ENCODE data around the gene SMARCA2. TPM values are rescaled to one million over a fixed set of nuclear protein-coding genes. Genes with fewer than 3 reads are reported as not detected.
A peak's percentile ranks its signal among the peaks of the same experiment; 100 is the strongest.

Gene SMARCA2
- polyA plus RNA-seq, 1 donor from 2014 or later = 150 TPM

GRCh38 chr9:2241461-2241835 is 226.3 kb downstream of the SMARCA2 start:
- no peaks in the 10 kb centered on the region for H3K9me2 ChIP-seq (ENCODE audit: insufficient read depth, low read length)
- H4K20me1 ChIP-seq (ENCODE audit: insufficient read depth) = no peaks in the 10 kb centered on the region
- H3K9ac ChIP-seq (ENCODE audit: low read length) = peak overlapping the region; percentile 86
- no peaks in the 10 kb centered on the region for H3K36me3 ChIP-seq (ENCODE audit: insufficient read depth, low read length)
- H3K27ac ChIP-seq (ENCODE audit: low read length) = peak overlapping the region; percentile 97
- H3K9me3 ChIP-seq (ENCODE audit: low read length) = no peaks in the 10 kb centered on the region
- H3K27me3 ChIP-seq (ENCODE audit: insufficient read depth, low read depth, low read length) = no peaks in the 10 kb centered on the region
- peak overlapping the region; percentile 65 for H2AFZ ChIP-seq (ENCODE audit: low read depth, low read length)
- TF ChIP-seq, protein P1, sequence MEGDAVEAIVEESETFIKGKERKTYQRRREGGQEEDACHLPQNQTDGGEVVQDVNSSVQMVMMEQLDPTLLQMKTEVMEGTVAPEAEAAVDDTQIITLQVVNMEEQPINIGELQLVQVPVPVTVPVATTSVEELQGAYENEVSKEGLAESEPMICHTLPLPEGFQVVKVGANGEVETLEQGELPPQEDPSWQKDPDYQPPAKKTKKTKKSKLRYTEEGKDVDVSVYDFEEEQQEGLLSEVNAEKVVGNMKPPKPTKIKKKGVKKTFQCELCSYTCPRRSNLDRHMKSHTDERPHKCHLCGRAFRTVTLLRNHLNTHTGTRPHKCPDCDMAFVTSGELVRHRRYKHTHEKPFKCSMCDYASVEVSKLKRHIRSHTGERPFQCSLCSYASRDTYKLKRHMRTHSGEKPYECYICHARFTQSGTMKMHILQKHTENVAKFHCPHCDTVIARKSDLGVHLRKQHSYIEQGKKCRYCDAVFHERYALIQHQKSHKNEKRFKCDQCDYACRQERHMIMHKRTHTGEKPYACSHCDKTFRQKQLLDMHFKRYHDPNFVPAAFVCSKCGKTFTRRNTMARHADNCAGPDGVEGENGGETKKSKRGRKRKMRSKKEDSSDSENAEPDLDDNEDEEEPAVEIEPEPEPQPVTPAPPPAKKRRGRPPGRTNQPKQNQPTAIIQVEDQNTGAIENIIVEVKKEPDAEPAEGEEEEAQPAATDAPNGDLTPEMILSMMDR (IDR thresholded peaks at IDR 0.05; ENCODE audit: poor library complexity, severe bottlenecking) = peak; percentile 63
- no peak for TF ChIP-seq TAF1 (IDR thresholded peaks at IDR 0.05; ENCODE audit: low read depth)
- no peak for TF ChIP-seq POLR2AphosphoS5 (IDR thresholded peaks at IDR 0.05)
- TF ChIP-seq RAD21 (conservative IDR thresholded peaks at IDR 0.05) = no peak
- no peak for TF ChIP-seq SMC3 (conservative IDR thresholded peaks at IDR 0.05; ENCODE audit: poor library complexity)
- no peak for TF ChIP-seq EZH2 (IDR thresholded peaks at IDR 0.05; ENCODE audit: borderline replicate concordance, insufficient read depth, low read length, poor library complexity, severe bottlenecking)
- TF ChIP-seq REST (IDR thresholded peaks at IDR 0.05; ENCODE audit: borderline replicate concordance) = no peak
- no peak for TF ChIP-seq EP300 (conservative IDR thresholded peaks at IDR 0.05; ENCODE audit: poor library complexity, severe bottlenecking)
- peak overlapping the region; percentile 66 for H3K4me3 ChIP-seq (ENCODE audit: low read length)
- no peak overlapping the region for H3K4me2 ChIP-seq (ENCODE audit: low read length)
- H3K79me2 ChIP-seq (replicated peaks; ENCODE audit: insufficient read depth, low read length) = no peaks in the 10 kb centered on the region
- no peaks in the 10 kb centered on the region for H3F3A ChIP-seq (ENCODE audit: insufficient read depth, low read length, poor library complexity, severe bottlenecking)

DNA sequence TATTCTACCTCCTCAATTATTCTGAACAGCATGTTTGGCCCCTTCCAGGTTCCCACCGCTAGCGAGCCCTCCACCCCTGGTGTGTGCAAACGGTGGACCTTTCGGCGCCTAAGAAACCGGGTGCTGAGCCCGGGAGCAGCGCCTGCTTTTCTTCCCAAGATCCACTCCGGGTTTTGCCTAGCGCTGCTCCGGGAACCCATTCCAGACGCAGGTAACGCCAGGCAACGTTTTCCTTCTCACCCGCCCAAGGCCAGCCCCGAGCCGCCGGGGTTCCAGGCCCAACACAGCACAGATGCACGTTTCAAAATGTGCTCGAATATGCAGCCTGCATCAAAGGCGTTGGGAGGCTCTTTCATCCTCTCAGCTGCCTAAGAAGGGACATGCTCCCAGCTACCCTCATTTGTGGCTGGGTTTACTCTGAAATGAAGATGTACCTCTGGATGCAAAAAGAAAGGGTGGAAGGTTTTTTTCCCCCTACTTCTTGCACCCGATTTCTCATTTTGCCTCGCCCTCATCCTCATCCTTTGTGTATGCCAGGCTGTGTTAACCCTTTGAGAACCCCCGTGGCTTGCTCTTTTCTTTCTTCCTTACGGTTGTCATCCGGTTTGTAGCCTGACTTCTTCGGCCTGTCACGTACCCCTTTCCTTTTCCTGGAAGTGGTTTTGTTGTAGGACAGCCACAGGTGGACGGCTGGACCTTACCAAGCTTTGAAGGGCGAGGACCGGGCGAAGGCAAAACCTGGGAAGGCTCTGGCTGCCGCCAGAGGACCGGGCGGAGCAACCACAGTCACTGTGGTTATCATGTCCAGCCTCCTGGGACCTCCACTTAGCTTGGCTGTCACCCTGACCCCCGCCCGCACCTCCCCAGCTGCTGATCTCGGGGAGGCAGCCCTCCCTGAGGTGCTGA is 226.9 kb downstream of the SMARCA2 start:
- H3K4me2 ChIP-seq (ENCODE audit: low read length) = peak overlapping the region; percentile 81
- peak overlapping the region; percentile 66 for H3K4me3 ChIP-seq (ENCODE audit: low read length)
- H3K79me2 ChIP-seq (replicated peaks; ENCODE audit: insufficient read depth, low read length) = no peaks in the 10 kb centered on the region
- H3K9me3 ChIP-seq (ENCODE audit: low read length) = no peaks in the 10 kb centered on the region
- no peaks in the 10 kb centered on the region for H3F3A ChIP-seq (ENCODE audit: insufficient read depth, low read length, poor library complexity, severe bottlenecking)
- peak overlapping the region; percentile 86 for H2AFZ ChIP-seq (ENCODE audit: low read depth, low read length)
- H3K9ac ChIP-seq (ENCODE audit: low read length) = peak overlapping the region; percentile 86
- TF ChIP-seq EZH2 (IDR thresholded peaks at IDR 0.05; ENCODE audit: borderline replicate concordance, insufficient read depth, low read length, poor library complexity, severe bottlenecking) = no peak
- peak; percentile 75 for TF ChIP-seq RAD21 (conservative IDR thresholded peaks at IDR 0.05)
- peak; percentile 97 for TF ChIP-seq POLR2AphosphoS5 (IDR thresholded peaks at IDR 0.05)
- TF ChIP-seq TAF1 (IDR thresholded peaks at IDR 0.05; ENCODE audit: low read depth) = peak; percentile 98
- peak; percentile 72 for TF ChIP-seq MXI1 (conservative IDR thresholded peaks at IDR 0.05; ENCODE audit: poor library complexity, severe bottlenecking)
- peak; percentile 77 for TF ChIP-seq EP300 (conservative IDR thresholded peaks at IDR 0.05; ENCODE audit: poor library complexity, severe bottlenecking)
- TF ChIP-seq REST (IDR thresholded peaks at IDR 0.05; ENCODE audit: borderline replicate concordance) = peak; percentile 96
- TF ChIP-seq, protein P1 (IDR thresholded peaks at IDR 0.05; ENCODE audit: poor library complexity, severe bottlenecking) = peak; percentile 50
- TF ChIP-seq SMC3 (conservative IDR thresholded peaks at IDR 0.05; ENCODE audit: poor library complexity) = peak; percentile 70
- H3K9me2 ChIP-seq (ENCODE audit: insufficient read depth, low read length) = no peaks in the 10 kb centered on the region
- H3K27me3 ChIP-seq (ENCODE audit: insufficient read depth, low read depth, low read length) = no peaks in the 10 kb centered on the region
- peak overlapping the region; percentile 97 for H3K27ac ChIP-seq (ENCODE audit: low read length)
- no peaks in the 10 kb centered on the region for H3K36me3 ChIP-seq (ENCODE audit: insufficient read depth, low read length)
- H4K20me1 ChIP-seq (ENCODE audit: insufficient read depth) = no peaks in the 10 kb centered on the region
